ENCODE data around the gene PRPF8. TPM values are rescaled to one million over a fixed set of nuclear protein-coding genes. Genes with fewer than 3 reads are reported as not detected.

PRPF8 gene
- total and polyA plus RNA-seq, 2 of the 13 experiments (the other 11 are each of a cell fraction or from before 2014, with no cell fraction given): 112 to 179 TPM

DNA sequence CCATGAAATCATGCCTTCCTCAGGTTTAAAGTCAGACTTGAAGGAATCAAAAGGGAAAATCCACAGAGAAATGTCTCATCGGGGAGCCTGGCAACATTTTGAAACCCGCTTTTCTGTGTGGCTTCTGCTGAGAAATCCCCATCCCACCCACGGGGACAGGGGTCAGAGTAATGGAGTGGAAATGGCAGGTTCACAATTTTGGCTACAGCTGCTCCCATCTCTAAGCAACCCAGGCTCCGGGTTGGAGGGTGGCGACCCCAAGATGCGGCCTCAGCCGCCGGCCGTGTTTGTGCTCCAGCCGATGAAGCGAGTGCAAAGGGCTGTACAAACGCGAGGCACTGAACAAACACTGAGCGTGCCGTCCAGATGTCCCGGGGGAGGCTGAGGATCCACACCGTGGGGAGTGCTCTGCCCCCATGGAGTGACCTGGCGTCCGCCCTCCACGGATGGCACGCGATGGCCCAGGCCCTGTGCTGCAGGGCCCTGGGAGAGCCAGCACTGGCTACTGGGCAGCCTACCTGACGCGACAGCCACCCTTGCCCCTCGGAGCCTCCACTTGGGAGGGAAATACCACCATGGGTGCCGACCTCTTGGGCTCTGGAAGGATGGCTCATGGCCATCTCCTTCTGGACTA is 78.2 kb downstream of the PRPF8 start (continued):
- TF ChIP-seq HINFP (CRISPR knock-in tag; IDR thresholded peaks at IDR 0.05; ENCODE audit: low read depth): no peak
- TF ChIP-seq MTA1 (CRISPR knock-in tag; IDR thresholded peaks at IDR 0.05; ENCODE audit: borderline replicate concordance): peak; percentile 81; the same call in 1 of the 2 replicates
- no peak for TF ChIP-seq RAD21 (CRISPR knock-in tag; IDR thresholded peaks at IDR 0.05)
- no peak for TF ChIP-seq ZNF674 (CRISPR knock-in tag; IDR thresholded peaks at IDR 0.05; ENCODE audit: low read depth)
- no peak for TF ChIP-seq ZNF672 (CRISPR knock-in tag; IDR thresholded peaks at IDR 0.05)
- TF ChIP-seq, protein P1, sequence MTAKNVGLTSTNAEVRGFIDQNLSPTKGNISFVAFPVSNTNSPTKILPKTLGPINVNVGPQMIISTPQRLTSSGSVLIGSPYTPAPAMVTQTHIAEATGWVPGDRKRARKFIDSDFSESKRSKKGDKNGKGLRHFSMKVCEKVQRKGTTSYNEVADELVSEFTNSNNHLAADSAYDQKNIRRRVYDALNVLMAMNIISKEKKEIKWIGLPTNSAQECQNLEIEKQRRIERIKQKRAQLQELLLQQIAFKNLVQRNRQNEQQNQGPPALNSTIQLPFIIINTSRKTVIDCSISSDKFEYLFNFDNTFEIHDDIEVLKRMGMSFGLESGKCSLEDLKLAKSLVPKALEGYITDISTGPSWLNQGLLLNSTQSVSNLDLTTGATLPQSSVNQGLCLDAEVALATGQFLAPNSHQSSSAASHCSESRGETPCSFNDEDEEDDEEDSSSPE (CRISPR knock-in tag; IDR thresholded peaks at IDR 0.05): peak; percentile 30; the same call in 1 of the 2 replicates
- TF ChIP-seq KDM6A (CRISPR knock-in tag; IDR thresholded peaks at IDR 0.05; ENCODE audit: low read depth): peak; percentile 23; the same call in 1 of the 2 replicates
- TF ChIP-seq ZNF263 (CRISPR knock-in tag; IDR thresholded peaks at IDR 0.05): peak; percentile 82
- no peak for TF ChIP-seq ZNF180 (CRISPR knock-in tag; IDR thresholded peaks at IDR 0.05; ENCODE audit: borderline replicate concordance, low read depth)
- TF ChIP-seq JUN (CRISPR knock-in tag; IDR thresholded peaks at IDR 0.05): no peak
- peak; percentile 59 for TF ChIP-seq RXRB (CRISPR knock-in tag; IDR thresholded peaks at IDR 0.05; ENCODE audit: borderline replicate concordance)
- TF ChIP-seq ZSCAN29 (CRISPR knock-in tag; conservative IDR thresholded peaks at IDR 0.05): no peak
- TF ChIP-seq ZNF20 (CRISPR knock-in tag; IDR thresholded peaks at IDR 0.05): no peak
- no peak for TF ChIP-seq ZNF570 (CRISPR knock-in tag; IDR thresholded peaks at IDR 0.05; ENCODE audit: borderline replicate concordance)
- TF ChIP-seq, protein P2, sequence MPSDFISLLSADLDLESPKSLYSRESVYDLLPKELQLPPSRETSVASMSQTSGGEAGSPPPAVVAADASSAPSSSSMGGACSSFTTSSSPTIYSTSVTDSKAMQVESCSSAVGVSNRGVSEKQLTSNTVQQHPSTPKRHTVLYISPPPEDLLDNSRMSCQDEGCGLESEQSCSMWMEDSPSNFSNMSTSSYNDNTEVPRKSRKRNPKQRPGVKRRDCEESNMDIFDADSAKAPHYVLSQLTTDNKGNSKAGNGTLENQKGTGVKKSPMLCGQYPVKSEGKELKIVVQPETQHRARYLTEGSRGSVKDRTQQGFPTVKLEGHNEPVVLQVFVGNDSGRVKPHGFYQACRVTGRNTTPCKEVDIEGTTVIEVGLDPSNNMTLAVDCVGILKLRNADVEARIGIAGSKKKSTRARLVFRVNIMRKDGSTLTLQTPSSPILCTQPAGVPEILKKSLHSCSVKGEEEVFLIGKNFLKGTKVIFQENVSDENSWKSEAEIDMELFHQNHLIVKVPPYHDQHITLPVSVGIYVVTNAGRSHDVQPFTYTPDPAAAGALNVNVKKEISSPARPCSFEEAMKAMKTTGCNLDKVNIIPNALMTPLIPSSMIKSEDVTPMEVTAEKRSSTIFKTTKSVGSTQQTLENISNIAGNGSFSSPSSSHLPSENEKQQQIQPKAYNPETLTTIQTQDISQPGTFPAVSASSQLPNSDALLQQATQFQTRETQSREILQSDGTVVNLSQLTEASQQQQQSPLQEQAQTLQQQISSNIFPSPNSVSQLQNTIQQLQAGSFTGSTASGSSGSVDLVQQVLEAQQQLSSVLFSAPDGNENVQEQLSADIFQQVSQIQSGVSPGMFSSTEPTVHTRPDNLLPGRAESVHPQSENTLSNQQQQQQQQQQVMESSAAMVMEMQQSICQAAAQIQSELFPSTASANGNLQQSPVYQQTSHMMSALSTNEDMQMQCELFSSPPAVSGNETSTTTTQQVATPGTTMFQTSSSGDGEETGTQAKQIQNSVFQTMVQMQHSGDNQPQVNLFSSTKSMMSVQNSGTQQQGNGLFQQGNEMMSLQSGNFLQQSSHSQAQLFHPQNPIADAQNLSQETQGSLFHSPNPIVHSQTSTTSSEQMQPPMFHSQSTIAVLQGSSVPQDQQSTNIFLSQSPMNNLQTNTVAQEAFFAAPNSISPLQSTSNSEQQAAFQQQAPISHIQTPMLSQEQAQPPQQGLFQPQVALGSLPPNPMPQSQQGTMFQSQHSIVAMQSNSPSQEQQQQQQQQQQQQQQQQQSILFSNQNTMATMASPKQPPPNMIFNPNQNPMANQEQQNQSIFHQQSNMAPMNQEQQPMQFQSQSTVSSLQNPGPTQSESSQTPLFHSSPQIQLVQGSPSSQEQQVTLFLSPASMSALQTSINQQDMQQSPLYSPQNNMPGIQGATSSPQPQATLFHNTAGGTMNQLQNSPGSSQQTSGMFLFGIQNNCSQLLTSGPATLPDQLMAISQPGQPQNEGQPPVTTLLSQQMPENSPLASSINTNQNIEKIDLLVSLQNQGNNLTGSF (CRISPR knock-in tag; IDR thresholded peaks at IDR 0.05): no peak
- TF ChIP-seq ZFP1 (CRISPR knock-in tag; IDR thresholded peaks at IDR 0.05): no peak
- TF ChIP-seq ZFP36L1 (CRISPR knock-in tag; IDR thresholded peaks at IDR 0.05): no peak
- 0 out of 2 replicates have a peak, but pooled peaks have one; percentile 32 for TF ChIP-seq DRAP1 (CRISPR knock-in tag; IDR thresholded peaks at IDR 0.05)
- no peak for TF ChIP-seq ZNF781 (CRISPR knock-in tag; IDR thresholded peaks at IDR 0.05; ENCODE audit: borderline replicate concordance, not compliant biosample characterization)
- peak; percentile 46; the same call in 1 of the 2 replicates for TF ChIP-seq ZNF614 (CRISPR knock-in tag; IDR thresholded peaks at IDR 0.05; ENCODE audit: borderline replicate concordance)
- TF ChIP-seq ZNF724P (CRISPR knock-in tag; IDR thresholded peaks at IDR 0.05; ENCODE audit: borderline replicate concordance): no peak
- TF ChIP-seq ZNF33A (CRISPR knock-in tag; IDR thresholded peaks at IDR 0.05; ENCODE audit: borderline replicate concordance): no peak
